Tibial nerve (tissue), 3 donors: ENCODE measurements around the gene LRRC25.

Experiments used
- CTCF ChIP-seq, 5 experiments: fragments of 200-600 bp in 3 of 5; fragments of 450-650 bp in 2 of 5; sonication (generic) in 3 of 5; IDR thresholded peaks; one replicate each; pipeline ENCODE4 v1.5.1; 2016 to 2019; ENCODE audit warnings: antibody characterized with exemption in 5 of 5, mild to moderate bottlenecking in 3 of 5, moderate library complexity in 2 of 5
- POLR2A ChIP-seq, 2 donors: fragments of 450-650 bp; IDR thresholded peaks; one replicate each; pipeline ENCODE4 v1.6.1; 2017; ENCODE audit warnings: antibody characterized with exemption in 2 of 2, mild to moderate bottlenecking in 2 of 2, moderate library complexity in 2 of 2

- TF ChIP-seq CTCF (IDR thresholded peaks at IDR 0.05) (no peak), POLR2A (IDR thresholded peaks at IDR 0.05) (no peak)
Measured at GRCh38 chr19:18437491-18438330, 40.3 kb upstream of the LRRC25 start, which contains the start of gene ISYNA1.
